Amniotic stem cell (primary cell): ENCODE measurements around the gene HCN2.

ENCODE experiments used
- DNase-seq: peaks from one replicate; lab custom pipeline; 2025; lab: John Stamatoyannopoulos, UW

The HCN2 gene

DNA sequence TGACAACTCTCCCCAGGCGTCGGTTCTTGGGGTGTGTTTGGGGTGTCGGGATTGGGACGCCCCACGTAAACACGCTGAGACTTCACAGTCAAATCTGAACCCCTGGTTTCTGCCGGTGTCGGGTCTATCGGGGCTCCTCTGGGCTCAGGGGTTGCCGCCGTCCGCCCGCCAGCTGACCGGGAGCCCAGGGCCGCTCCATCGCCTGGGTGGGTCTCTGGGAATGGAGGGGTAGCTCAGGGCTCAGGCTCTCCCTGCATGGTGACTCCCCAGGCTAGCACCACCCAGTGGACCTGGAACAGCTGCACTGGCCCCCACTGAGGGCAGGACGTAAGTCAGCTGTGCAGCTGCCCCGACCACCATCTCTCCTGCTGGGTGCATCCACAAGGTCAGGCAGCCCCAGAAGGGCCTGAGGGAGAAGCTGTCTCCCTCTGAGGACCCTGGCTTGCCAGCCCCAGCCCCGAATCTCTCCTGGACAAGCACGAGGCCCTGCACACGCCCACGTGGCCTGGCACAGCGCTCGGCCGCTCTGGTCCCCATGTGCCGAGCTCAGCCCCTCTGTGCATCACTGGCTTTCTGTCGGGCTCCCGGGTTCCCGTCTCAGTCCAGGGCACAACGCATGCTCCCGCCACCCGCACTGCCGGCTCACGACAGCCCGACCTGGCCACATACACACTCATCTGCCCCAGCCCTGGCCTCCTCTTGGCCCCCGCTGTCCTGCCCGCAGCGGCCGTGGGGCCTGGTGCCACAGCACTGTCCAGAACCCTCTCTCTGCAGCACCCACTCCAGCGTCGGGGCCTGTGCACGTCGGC lies 67.3 kb downstream of the HCN2 start:
- DNase-seq = no peak

DNA sequence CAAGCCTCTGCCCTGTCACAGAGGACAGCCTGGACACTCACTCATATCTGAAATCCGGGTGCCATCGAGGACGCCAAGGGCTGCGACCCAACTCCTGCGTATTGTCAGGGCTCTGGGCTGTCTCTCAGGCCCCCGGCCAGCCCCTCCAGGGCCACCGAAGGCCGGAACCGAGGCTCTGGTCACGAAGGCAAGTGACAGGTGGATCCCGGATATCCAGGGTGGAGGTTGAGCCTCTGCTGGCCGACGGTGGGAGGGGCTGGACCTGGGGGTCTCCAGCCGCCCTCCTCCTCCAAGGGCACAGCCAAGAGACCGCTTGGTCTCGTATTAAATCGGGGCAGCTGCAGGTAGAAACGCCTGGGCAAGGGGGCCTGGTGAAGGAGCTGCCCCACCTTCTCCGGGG lies 67.9 kb downstream of the HCN2 start:
- DNase-seq = no peak

DNA sequence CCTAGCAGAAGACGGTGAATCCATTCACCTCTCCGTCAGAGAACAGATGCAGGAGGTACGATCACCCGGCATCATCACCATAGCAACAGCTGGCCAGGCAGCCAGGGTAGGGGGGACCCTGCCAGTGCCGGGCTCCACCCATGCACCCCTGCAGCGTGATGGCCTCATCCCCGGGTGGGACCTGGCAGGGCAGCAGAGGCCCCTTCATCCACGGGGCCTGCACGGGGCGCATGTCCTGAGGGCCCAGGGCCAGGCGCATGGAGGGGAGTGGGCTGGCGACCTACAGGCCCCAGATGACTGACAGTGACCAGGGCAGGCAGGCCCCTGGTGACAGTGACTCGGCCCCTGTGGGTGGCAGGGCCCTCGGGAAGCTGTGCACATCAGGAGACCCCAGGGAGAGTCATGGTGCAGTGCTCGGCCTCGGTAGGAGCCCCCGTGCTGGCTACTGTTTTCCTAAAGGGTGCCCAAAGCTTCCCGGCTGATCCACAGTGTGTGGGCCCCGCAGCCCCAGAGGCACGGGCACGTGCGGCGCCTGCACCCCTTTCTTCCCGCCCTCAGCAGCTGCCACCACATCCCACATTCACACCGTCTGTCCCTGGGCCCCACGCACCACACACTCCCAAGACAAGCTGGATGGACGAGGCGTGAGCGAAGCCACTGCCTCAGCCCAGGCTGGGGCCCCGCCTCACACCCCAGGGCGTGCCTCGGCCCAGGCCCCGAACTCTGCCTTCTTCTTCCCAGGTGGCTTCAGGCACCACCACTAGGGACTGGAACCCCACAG lies 68.6 kb downstream of the HCN2 start:
- no peak for DNase-seq

DNA sequence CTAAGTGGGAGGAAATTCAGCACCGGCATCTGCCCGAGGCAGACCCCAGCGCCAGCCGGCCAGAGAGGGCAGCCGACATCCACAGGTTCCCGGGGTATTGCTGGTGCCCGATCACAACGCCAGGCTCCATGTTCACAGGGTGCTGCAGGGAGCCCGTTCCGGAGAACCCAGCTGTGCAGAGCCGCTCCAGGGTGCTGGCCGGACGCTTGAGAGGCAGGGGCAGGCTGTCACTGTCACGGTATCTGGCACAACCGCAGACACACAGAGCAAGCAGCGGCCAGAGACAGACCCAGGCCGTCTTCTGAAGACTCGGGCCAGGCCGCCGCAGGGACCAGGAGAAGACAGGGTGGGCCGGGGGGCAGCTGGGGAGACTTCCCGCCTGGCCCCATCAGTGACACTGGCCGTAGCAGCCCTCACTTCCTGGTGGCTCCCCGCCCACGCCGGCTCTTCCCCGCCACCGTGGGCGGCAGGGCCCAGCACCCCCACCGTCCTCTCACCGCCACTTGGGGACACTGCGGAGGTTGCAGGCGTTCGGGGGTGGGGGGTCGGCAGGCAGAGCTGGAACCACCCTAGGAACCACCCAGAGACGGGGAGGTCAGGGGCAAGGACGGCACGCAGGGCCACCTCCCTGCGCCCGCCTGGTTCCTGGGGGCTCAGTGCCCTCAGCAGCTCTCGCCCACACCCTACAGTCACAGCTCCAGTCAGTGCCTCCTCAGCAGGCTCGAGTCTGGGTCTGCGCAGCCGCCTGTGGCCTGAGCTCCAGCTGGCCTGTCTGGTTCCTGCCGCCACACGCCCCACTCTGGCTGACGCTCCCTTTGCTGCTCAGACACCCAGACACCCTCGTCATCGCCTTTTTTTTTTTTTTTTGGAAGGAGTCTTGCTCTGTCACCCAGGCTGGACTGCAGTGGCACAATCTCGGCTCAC lies 69.5 kb downstream of the HCN2 start:
- no peak for DNase-seq

DNA sequence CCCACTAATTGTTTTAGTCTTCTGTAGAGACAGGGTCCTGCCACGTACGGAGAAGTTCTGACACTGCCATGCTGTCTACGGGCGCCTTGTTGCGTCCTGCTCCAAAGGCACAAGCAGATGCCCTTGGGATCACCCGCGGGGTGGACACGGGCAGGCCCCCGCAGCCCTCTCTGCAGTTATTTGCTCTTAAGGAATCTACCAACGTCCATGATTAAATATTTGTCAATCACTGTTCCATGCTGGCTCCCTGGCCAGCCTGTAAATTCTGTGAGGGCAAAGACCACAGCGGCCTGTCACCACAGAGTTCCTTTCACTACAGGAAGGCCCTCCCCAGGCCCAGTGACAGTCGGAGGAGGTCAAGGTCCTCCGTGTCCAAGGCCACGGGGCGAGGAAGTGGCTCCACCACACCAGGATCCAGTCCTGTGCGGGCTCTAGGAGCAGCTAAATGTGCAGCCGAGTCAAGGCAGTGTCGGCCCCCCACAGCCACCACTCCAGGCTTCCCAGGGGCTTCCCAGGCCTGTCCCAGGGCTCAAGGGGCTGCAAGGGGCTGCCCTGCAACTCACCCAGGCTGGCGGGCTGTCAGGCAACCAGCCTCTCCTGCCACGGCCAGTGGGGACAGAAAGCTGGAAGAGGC lies 71.2 kb downstream of the HCN2 start:
- no peak for DNase-seq

DNA sequence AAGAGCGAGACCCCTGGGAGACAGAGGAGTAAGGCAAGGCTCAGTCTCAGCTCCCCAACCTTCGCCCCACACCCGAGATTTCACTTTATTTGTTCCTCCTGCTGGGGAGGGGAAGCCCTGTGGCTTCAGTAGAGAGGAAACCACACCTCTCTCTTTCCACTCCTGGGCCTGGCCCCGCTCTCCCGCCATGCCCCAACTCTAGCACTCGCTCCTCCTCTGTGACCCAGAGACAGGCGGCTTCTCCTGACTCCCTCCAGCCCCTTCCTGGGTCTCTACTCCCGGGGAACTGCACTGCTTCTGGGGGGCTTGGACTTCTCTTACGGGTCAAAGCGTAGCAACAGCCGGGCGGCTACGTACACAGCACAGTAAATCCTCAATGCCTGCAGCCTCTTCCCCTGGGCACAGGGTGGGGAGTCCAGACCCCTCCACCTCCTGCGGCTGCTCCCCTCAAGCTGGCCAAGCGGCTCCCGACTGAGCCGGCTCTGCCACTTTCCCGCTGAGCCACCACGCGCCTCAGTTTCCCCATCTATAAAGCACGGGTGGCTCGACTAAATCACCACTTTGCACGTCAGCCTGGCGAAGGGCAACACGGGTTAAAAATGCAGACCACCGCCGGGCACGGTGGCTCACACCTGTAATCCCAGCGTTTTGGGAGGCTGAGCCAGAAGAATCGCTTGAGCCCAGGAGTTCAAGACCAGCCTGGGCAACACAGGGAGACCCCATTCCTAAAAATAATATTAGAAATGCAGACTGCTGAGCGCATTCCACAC lies 71.9 kb downstream of the HCN2 start:
- DNase-seq = no peak

DNA sequence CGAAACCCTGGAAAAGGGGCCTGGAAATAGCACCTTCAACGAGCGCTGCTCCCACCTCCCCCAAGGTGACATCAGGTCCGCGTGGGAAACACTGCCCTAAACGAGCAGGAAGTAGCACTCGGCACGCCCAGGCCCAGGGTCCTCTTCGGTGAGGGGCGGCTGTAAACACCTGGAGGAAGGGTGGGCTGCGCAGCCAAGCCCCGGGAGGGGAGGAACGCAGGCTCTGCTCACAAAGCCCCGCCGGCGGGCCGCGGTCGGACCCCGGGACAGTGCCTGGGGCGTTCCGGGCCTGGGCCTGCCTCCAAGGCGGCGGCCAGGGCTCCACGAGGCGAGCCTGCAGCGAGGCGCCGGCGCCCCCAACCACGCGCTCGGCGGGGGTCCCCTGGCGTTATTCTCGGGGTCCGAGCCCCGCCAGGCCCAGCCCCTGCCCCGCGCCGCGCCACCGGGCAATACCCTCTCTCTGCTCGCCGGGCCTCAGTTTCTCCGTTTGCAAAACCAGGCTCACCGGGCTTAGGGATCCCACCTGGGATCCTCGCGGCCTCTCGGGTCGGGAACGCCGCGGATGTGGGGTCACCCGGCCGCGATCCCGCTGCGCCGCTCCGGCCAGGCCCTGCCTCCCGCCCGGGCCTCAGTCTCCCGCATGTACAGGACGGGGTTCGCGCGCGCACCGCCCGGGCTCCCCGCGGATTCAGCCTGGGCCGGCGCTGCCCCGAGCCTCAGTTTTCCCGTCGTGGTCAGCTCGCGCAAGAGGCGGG lies 72.7 kb downstream of the HCN2 start:
- DNase-seq = no peak

DNA sequence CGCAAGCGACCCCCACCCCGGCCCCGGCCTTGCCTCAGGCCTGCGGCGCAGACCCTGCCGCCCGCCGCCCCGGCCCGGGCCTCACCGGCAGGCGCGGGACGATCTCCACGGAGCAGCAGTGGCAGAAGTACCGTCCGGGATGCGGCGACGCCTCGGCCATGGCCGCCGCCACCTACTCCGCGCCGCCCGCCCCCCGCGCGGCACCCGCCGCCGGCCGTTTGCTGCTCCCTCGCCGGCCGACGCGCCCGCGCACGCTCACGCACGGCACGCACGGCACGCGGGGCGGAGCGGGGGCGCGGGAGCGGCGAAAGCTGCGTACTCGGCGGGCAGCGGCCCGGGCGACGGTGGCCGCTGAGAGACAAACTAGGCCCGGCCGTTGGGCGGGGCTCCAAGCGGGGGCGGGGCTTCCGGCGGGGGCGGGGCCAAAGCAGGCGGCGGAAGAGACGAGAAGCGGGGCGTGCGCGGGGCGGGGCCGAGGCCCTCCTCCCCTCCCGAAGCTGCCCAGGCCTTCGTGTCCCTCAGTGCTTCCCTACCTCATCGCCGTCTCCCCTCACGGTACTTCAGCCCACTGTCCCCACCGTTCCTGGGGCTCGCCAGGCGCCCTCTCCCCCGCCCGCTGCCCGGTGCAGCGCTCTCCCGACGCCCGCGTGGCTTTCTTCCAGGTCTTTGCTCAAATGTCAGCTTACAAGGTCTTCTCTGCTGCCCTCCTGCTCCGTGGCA lies 73.4 kb downstream of the HCN2 start, which contains the start of gene RNF126:
Gene RNF126, minus strand, starts transcription at position 253 of the 720 bp plus-strand sequence. Its CDS starts 93 bp downstream, at position 160.
- DNase-seq = peak; percentile 70

DNA sequence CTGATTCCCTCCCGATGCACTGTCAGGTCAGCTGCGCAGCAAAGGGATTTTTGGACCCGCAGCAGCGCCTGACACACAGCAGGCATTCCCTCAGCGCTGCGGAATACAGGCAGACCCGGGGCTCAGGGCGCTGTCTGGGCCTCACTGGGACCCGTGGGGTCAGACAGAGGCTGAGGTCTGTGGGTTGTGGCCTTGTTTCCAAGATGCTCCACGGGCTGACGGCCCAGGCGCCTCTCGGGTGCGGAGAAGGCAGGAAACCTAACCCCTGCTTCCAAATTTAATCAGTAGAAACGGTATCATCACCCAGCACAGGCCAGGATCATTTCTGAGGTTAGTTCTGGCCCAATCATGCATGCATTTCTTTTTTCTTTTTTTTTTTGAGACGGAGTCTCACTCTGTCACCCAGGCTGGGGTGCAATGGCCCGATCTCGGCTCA lies 74.0 kb downstream of the HCN2 start:
- no peak for DNase-seq

DNA sequence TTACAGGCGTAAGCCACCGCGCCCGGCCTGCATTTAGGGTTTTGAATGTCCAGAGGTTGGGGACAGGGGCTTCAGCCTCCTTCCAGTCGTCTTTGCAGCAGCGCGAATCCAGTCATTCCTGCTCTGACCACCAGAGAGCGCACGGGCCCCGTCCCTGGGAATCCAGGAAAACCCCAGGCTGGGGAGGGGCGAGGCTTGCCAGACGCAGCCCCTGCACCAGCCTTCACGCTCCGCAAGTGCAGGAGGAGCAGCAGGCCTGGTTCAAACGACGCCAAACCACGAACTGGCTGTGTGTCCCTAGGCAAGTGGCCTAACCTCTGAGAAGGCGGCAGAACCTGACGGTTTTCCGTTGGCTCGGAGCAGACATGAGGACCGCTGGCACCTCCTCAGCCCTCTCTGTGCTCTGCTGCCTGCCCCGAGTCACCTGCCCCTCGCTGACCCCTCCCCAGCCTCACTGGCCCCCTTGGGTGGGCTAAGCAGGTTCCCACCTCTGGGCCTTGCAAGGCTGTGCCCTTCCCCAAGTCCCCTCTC lies 75.3 kb downstream of the HCN2 start:
- DNase-seq = peak; percentile 39
